Medulla oblongata (tissue), 1 donor: Measurements from ENCODE around the gene AGPAT2.

Experiments
- DNase-seq: peaks from one replicate; pipeline ENCODE4 v3.0.0-alpha.2; 2015; ENCODE audit errors: extremely low spot score

The AGPAT2 gene

GRCh38 chr9:136625101-136626065 is 61.9 kb downstream of the AGPAT2 start:
- DNase-seq, result peak; percentile 78

DNA sequence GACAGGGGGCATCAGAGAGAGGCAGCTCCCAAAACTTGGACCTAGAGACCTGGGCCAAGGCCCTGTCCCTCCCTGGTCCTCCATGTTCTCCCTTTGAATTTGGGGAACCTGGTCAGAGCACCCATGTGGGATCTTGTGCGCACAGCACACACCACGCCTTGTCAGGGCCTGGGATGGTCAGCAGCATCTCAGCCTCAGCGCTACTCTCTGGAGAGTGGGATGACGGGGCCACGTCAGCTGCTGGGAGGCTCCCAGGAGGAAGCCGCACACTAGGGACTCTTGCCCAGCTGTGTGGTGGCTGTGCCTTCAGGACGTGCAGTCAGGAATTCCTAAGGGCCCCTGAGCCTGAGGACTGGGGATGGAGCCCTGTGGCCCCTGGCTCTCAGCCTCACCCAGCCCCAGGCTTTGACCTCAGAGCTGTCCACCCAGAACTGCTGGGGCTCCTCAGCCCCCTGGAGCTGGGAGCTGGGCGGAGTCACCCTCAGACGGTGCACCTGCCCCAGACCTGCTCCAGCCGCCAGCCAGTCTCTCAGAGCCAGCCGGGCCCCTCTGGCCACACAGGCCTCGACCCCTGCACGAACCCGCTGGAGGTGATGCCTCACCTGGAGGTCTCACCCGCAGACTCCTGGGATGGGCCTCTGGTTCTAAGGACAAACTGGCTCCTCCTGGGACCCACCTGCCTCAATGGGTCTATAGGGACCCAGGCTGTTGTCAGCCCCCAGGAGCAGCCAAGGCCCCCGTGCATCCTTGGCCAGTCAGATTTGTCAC is 62.9 kb downstream of the AGPAT2 start:
- DNase-seq, result no peak

DNA sequence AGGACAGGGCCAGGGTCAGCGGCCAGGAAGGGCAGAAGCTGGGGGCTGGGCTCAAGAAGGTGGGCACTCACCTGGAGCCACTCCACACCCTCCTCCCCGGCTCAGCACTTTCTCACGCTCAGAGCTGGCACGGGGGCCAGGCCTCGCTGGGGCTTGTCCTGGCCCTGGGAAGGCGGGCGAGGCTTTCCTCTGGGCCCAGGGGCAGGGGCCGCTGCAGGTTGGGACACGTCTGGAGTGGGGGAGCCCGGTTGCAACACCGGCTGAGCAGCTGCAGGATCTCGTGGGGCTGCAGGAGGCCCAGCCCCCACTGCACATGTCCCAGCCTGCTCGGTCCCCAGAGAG is 63.4 kb downstream of the AGPAT2 start:
- DNase-seq, result no peak
